RWPE2 (cell line): ENCODE results near the gene FBRSL1.

Experiments used
- ATAC-seq: fragments of 200-7000 bp; cut with Tn5 transposase; 3 replicates; pipeline ENCODE4 v1.9.1; 2021; ENCODE audit warnings: low read depth
- DNase-seq: peaks from one replicate; pipeline ENCODE4 v3.0.0-alpha.2; 2020; ENCODE audit warnings: low spot score
- H3K27ac ChIP-seq: fragments of 450-650 bp; 2 replicates; pipeline ENCODE4 v1.5.1; 2017; ENCODE audit warnings: mild to moderate bottlenecking; ENCODE audit not compliant: poor library complexity, severe bottlenecking
- H3K27me3 ChIP-seq: fragments of 250-450 bp; sonication (Bioruptor Pico); 2 replicates; pipeline ENCODE4 v1.5.1; 2021; ENCODE audit warnings: mild to moderate bottlenecking, moderate library complexity; ENCODE audit not compliant: insufficient read depth, poor library complexity, severe bottlenecking
- H3K36me3 ChIP-seq: fragments of 250-450 bp; sonication (Bioruptor Pico); 2 replicates; pipeline ENCODE4 v1.5.1; 2020; ENCODE audit warnings: low read depth, mild to moderate bottlenecking, moderate library complexity
- H3K4me1 ChIP-seq: fragments of 250-450 bp; sonication (Bioruptor Pico); 2 replicates; pipeline ENCODE4 v1.5.1; 2021; ENCODE audit warnings: mild to moderate bottlenecking, moderate library complexity; ENCODE audit not compliant: insufficient read depth, poor library complexity, severe bottlenecking
- H3K4me3 ChIP-seq: fragments of 250-450 bp; sonication (Bioruptor Pico); 2 replicates; pipeline ENCODE4 v1.5.1; 2021; ENCODE audit warnings: mild to moderate bottlenecking, moderate library complexity; ENCODE audit not compliant: severe bottlenecking
- H3K9me3 ChIP-seq: fragments of 250-450 bp; sonication (Bioruptor Pico); 2 replicates; pipeline ENCODE4 v1.5.1; 2021; ENCODE audit warnings: mild to moderate bottlenecking, moderate library complexity; ENCODE audit not compliant: severe bottlenecking
- TF ChIP-seq, protein P1 (sequence below): fragments of 450-650 bp; IDR thresholded peaks from one replicate; pipeline ENCODE4 v1.5.1; 2017; ENCODE audit warnings: mild to moderate bottlenecking, moderate library complexity; ENCODE audit not compliant: poor library complexity, severe bottlenecking

The FBRSL1 gene

DNA sequence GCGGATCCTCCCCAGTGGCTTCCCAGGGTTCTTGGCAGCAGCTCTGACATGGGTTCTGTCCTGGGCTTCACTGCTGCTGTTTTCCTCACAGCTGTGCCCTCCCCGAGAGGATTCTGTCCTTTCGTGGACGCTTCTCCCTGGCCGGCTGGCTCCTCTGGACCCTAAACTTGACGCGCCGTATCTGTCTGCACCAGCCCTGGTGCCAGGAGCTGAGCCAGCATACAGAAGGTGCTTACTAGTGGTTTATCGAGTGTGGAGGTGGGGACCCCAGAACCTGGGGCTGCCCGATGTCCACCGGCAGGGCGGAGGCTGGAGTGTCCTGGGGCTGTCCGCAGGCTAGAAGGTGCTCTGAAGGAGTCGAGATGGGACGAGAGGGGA is 17.2 kb downstream of the FBRSL1 start:
- TF ChIP-seq, protein P1, sequence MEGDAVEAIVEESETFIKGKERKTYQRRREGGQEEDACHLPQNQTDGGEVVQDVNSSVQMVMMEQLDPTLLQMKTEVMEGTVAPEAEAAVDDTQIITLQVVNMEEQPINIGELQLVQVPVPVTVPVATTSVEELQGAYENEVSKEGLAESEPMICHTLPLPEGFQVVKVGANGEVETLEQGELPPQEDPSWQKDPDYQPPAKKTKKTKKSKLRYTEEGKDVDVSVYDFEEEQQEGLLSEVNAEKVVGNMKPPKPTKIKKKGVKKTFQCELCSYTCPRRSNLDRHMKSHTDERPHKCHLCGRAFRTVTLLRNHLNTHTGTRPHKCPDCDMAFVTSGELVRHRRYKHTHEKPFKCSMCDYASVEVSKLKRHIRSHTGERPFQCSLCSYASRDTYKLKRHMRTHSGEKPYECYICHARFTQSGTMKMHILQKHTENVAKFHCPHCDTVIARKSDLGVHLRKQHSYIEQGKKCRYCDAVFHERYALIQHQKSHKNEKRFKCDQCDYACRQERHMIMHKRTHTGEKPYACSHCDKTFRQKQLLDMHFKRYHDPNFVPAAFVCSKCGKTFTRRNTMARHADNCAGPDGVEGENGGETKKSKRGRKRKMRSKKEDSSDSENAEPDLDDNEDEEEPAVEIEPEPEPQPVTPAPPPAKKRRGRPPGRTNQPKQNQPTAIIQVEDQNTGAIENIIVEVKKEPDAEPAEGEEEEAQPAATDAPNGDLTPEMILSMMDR, result no peak
- ATAC-seq (no peak), DNase-seq (no peak)
- H3K4me1 ChIP-seq, result no peaks in the 10 kb centered on the region
- H3K4me3 ChIP-seq, result no peak overlapping the region
- no peaks in the 10 kb centered on the region for H3K9me3 ChIP-seq
- H3K27me3 ChIP-seq, result peaks cover 17% of the 10 kb centered on the region
- no peak overlapping the region for H3K27ac ChIP-seq
- no peaks in the 10 kb centered on the region for H3K36me3 ChIP-seq

DNA sequence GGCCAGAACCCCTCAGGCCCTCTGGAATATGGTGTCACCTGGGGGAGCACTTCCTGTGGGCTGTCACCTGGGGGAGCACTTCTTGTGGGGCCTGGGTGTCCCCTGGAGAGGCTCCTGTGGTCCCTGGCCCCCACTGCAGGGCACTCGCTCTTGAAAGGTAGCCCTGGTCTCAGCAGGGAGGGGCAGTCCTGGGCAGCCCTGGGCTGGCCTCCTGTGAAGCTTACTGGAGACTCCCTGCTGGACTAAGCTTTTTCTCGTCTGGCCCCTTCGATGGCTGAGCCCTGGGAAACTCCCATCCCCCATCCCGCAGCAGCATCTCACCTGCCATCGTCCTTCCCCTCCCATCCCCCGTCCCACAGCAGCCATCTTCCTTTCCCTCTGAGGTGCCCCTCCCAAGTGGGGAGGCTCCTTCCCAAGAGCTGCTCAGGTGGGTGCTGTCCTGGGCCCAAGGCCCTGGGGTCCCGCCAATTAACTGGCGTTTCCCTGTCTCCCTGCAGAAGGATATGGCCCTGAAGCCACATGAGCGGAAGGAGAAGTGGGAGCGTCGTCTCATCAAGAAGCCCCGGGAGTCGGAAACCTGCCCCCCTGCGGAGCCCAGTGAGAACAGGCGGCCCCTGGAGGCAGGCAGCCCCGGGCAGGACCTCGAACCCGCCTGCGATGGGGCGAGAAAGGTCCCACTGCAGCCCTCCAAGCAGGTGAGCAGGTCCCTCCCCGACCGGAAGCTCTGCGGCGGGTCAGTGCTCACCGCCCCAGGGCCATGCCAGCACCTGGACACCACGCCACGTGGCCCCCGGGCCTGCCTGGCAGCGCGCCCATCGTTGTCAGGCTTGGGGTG is 17.9 kb downstream of the FBRSL1 start:
- H3K27ac ChIP-seq, result no peak overlapping the region
- no peak for ATAC-seq
- TF ChIP-seq, protein P1, result no peak

GRCh38 chr12:132508491-132508740 is 18.5 kb downstream of the FBRSL1 start:
- H3K4me3 ChIP-seq, result no peak overlapping the region
- peaks cover 17% of the 10 kb centered on the region for H3K27me3 ChIP-seq
- DNase-seq, result no peak
- no peaks in the 10 kb centered on the region for H3K36me3 ChIP-seq
- H3K9me3 ChIP-seq, result no peaks in the 10 kb centered on the region
- no peak overlapping the region for H3K27ac ChIP-seq
- no peak for ATAC-seq
- H3K4me1 ChIP-seq, result no peaks in the 10 kb centered on the region
- TF ChIP-seq, protein P1, result no peak

More for the DNA sequence above, 17.9 kb downstream of the FBRSL1 start:
- Histone ChIP-seq H3K9me3 (no peaks in the 10 kb centered on the region), H3K4me1 (no peaks in the 10 kb centered on the region), H3K36me3 (no peaks in the 10 kb centered on the region), H3K4me3 (no peak overlapping the region), H3K27me3 (peaks cover 17% of the 10 kb centered on the region)
- DNase-seq, result no peak

GRCh38 chr12:132508860-132509732 is 19.1 kb downstream of the FBRSL1 start:
- Histone ChIP-seq H3K27ac (no peak overlapping the region), H3K36me3 (no peaks in the 10 kb centered on the region), H3K4me1 (no peaks in the 10 kb centered on the region), H3K4me3 (no peak overlapping the region), H3K27me3 (peaks cover 17% of the 10 kb centered on the region), H3K9me3 (no peaks in the 10 kb centered on the region)
- DNase-seq, result no peak
- TF ChIP-seq, protein P1, result no peak
- no peak for ATAC-seq
